ENCODE data around the gene MAMLD1.

GRCh38 chrX:150487369-150488094 lies 124.4 kb downstream of the MAMLD1 start:
- TF ChIP-seq CTCF (conservative IDR thresholded peaks at IDR 0.05) (no peak), ZFX (IDR thresholded peaks at IDR 0.05) (no peak)
